Large intestine (tissue), 3 donors: ENCODE data around the gene DHRSX. TPM values are rescaled to one million over a fixed set of nuclear protein-coding genes. Genes with fewer than 3 reads are reported as not detected.

Source experiments
- DNase-seq, 2 donors: peaks; one replicate each; pipeline versions ENCODE4 v3.0.0 to v3.0.0-alpha.2; 2013
- H3K27ac ChIP-seq: one replicate; pipeline ENCODE4 v1.5.1; 2013; ENCODE audit warnings: low read length
- H3K27me3 ChIP-seq: 2 replicates; pipeline ENCODE4 v1.6.1; 2013; ENCODE audit warnings: low read length; ENCODE audit not compliant: control insufficient read depth, insufficient read depth
- H3K36me3 ChIP-seq: 2 replicates; pipeline ENCODE4 v1.6.1; 2013; ENCODE audit warnings: low read length; ENCODE audit not compliant: control insufficient read depth, insufficient read depth
- H3K4me1 ChIP-seq: one replicate; pipeline ENCODE4 v1.6.1; 2013; ENCODE audit warnings: low read length; ENCODE audit not compliant: control insufficient read depth, insufficient read depth
- H3K4me3 ChIP-seq: one replicate; pipeline ENCODE4 v1.5.1; 2013; ENCODE audit warnings: low read length
- H3K9me3 ChIP-seq: one replicate; pipeline ENCODE4 v1.6.1; 2013; ENCODE audit warnings: mild to moderate bottlenecking, low read depth, low read length, moderate library complexity; ENCODE audit not compliant: control insufficient read depth
- WGBS: methylation state at CpG from one replicate; pipeline ENCODE4 v1.1.5; 2013; ENCODE audit warnings: low lambda C conversion rate; ENCODE audit not compliant: insufficient coverage; 5-methylcytosine and 5-hydroxymethylcytosine counted together
- polyA plus RNA-seq: library from polyadenylated mRNA; unstranded; fragments of 120-200 nt; gene quantifications from one replicate; pipeline ENCODE4 v1.2.1, GENCODE V29; 2013

DHRSX gene
- polyA plus RNA-seq, 1 donor, result 17.9 TPM

DNA sequence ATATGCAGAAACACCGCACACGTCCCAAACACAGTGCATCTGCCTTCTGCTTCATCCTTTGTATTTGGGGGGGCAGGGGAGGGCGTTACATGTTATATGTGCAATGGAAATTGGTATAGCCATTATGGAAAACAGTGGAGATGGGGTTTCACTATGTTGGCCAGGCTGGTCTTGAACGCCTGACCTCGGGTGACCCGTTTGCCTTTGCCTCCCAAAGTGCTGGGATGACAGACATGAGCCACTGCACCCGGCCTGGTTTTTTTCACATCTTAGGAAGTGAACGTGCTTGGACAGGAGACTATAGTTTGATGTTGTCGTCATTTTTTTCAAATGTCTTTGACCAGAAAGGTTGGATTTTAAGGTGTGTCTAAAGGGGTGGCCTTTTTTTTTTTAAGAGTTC lies 88.6 kb downstream of the DHRSX start:
- H3K36me3 ChIP-seq, result peaks cover 11% of the 10 kb centered on the region
- no peak for DNase-seq
- peaks cover 11% of the 10 kb centered on the region for H3K4me1 ChIP-seq
- no CpG with 5 or more reads among the region's 9 CpGs for WGBS
- H3K4me3 ChIP-seq, result no peak overlapping the region
- no peak overlapping the region for H3K27ac ChIP-seq
- no peaks in the 10 kb centered on the region for H3K27me3 ChIP-seq
- H3K9me3 ChIP-seq, result peaks cover 8% of the 10 kb centered on the region

DNA sequence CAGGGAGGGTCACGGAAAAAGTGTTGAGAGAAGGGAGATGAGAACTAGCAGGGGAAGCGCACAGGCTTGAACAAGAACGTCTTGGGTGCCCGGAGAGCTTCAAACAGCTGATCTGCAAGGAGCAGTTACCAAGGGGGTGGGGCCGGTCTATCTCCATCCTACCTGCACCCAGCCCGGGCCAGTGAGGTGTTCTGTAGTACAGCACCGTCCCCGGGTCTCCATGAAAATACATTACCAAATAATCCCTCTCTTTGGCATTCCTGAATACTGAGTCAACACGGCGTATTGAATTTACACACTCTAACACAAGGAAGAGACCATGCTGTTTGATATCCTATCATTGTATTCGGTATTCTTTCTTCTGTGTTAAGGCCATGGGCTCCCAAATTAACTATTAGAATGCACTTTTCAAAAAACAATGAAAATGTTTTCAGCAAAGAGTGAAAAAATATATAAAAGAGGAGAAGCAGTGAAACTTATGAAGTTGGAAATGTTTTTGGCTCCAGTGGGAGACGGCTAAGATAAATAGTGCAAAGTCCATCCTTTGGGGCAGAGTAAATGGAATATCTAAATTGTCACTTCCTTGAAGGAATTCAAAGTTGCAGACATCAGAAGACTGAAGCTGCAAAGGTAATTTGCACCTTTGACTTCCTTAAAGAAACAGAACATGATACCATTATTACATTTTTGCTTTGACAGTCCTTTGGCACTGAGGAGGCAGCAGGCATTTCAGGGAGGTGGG lies 90.3 kb downstream of the DHRSX start:
- peaks cover 11% of the 10 kb centered on the region for H3K4me1 ChIP-seq
- DNase-seq, result peak; percentile 40 to 82
- H3K4me3 ChIP-seq, result peak overlapping the region; percentile 7
- no CpG with 5 or more reads among the region's 12 CpGs for WGBS
- H3K9me3 ChIP-seq, result peaks cover 8% of the 10 kb centered on the region
- peaks cover 18% of the 10 kb centered on the region for H3K36me3 ChIP-seq
- H3K27ac ChIP-seq, result peak overlapping the region; percentile 73
- no peaks in the 10 kb centered on the region for H3K27me3 ChIP-seq

DNA sequence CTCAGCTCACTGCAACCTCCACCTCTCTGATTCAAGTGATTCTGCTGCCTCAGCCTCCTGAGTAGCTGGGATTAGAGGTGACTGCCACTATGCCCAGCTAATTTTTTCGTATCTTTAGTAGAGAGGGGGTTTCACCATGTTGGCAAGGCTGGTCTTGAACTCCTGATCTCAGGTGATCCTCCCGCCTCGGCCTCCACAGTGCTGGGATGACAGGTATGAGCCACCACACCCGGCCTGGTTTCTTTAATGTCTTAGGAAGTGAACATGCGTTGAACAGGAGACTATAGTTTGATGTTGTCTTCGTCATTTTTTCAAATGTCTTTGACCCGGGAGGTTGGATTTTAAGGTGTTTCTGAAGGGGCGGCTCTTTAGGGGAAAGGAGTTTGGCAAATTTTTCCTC lies 91.0 kb downstream of the DHRSX start:
- Histone ChIP-seq H3K4me1 (peaks cover 11% of the 10 kb centered on the region), H3K4me3 (no peak overlapping the region), H3K9me3 (peaks cover 8% of the 10 kb centered on the region), H3K36me3 (peaks cover 18% of the 10 kb centered on the region), H3K27me3 (no peaks in the 10 kb centered on the region), H3K27ac (peak overlapping the region; percentile 73)
- DNase-seq, result no peak
- 74% methylated on average over 3 of the region's 8 CpGs for WGBS

DNA sequence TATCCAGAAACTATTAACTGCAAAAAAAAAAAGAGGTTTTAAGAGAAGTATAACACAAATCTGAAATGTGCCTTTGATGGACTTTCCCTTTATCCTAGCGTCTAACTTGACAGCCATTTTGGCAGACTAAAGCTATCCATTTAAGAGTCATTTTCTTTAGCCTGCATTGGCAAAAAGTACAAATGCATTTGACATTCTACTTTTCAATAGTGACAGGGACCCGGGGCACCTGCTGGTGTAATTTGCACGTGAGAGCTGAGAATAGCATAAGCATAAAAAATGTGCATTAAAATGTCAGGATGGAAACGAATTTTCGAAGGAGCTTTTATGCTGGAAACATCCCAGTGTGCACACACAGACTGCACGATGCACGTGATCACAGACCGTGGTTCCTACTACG lies 91.9 kb downstream of the DHRSX start:
- Histone ChIP-seq H3K9me3 (peaks cover 2% of the 10 kb centered on the region), H3K36me3 (peaks cover 18% of the 10 kb centered on the region), H3K27ac (no peak overlapping the region), H3K4me3 (no peak overlapping the region), H3K27me3 (no peaks in the 10 kb centered on the region), H3K4me1 (peaks cover 11% of the 10 kb centered on the region)
- 90% methylated on average over 2 of the region's 9 CpGs for WGBS
- DNase-seq, result no peak

DNA sequence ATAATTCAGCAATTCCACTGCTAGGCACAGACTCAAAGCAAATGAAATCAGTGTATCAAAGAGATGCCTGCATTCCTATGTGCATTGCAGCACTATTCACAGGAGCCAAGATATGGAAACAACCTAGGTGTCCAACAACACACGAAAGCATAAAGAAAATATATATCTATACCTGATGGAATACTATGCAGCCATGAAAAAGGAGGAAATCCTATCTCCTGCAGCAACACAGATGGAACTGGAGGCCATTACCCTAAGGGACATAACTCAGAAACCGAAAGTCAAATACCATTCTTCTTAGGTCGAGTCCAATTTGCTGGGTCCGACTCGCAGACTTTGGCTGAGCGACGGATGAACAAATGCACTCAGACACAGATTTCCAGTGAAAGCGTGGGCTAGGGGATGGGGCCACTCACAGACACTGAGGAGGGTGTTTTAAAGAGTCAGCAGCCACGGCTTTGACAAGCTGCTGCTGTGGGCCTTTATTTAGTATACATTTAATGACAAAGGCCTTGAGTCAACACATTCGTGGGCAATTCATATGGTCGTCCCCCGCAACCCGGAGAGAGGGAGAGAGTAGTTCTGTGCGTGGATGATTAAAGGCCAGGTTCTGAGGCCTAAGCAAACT lies 93.8 kb downstream of the DHRSX start:
- WGBS, result no CpG with 5 or more reads among the region's 14 CpGs
- H3K9me3 ChIP-seq, result no peaks in the 10 kb centered on the region

DNA sequence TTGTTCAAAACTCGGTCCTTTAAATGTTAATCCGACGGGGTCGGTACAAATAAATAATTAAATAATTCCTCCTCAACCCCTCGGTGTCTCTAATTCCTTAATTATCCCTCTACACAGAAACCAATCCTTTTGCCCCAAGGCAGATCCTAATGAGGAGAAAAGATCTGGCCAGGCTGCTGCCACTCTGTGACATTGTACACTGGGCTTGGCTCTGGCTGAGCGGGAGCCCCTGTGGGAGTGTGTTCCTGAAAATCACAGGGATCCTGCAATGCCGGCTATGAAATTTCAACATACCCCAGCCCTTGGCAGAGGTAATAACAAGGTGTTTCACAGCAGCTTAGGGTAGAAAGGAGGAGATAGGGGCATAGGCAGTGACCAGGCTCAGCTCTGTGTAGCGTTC lies 96.0 kb downstream of the DHRSX start:
- WGBS, result no CpG with 5 or more reads among the region's 8 CpGs
- Histone ChIP-seq H3K27me3 (no peaks in the 10 kb centered on the region), H3K27ac (no peak overlapping the region), H3K9me3 (no peaks in the 10 kb centered on the region), H3K4me3 (no peak overlapping the region), H3K4me1 (peaks cover 1% of the 10 kb centered on the region), H3K36me3 (peaks cover 21% of the 10 kb centered on the region)
- DNase-seq, result no peak

More for the DNA sequence above, 93.8 kb downstream of the DHRSX start:
- peaks cover 11% of the 10 kb centered on the region for H3K4me1 ChIP-seq
- peaks cover 21% of the 10 kb centered on the region for H3K36me3 ChIP-seq
- H3K4me3 ChIP-seq, result no peak overlapping the region
- DNase-seq, result no peak
- H3K27me3 ChIP-seq, result no peaks in the 10 kb centered on the region
- H3K27ac ChIP-seq, result no peak overlapping the region

DNA sequence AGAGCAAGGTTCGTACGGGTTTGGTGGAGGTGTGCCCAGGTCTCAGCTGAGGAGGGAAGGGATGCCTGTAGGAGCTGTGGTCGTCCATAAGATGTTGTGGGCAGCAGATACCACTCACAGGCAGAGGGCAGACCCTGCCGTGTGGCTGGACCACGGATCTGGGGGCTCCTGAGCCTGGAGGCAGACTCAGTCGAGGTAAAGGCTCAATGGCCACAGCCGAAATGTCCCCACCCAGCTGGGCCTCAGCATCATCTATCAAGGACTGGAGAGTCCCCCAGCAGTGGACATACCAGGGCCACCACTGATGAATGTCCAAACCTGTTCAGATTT lies 98.5 kb downstream of the DHRSX start:
- Histone ChIP-seq H3K4me3 (no peak overlapping the region), H3K27me3 (no peaks in the 10 kb centered on the region), H3K4me1 (no peaks in the 10 kb centered on the region), H3K9me3 (no peaks in the 10 kb centered on the region), H3K36me3 (peaks cover 12% of the 10 kb centered on the region), H3K27ac (no peak overlapping the region)
- no CpG with 5 or more reads among the region's 7 CpGs for WGBS
- DNase-seq, result no peak

DNA sequence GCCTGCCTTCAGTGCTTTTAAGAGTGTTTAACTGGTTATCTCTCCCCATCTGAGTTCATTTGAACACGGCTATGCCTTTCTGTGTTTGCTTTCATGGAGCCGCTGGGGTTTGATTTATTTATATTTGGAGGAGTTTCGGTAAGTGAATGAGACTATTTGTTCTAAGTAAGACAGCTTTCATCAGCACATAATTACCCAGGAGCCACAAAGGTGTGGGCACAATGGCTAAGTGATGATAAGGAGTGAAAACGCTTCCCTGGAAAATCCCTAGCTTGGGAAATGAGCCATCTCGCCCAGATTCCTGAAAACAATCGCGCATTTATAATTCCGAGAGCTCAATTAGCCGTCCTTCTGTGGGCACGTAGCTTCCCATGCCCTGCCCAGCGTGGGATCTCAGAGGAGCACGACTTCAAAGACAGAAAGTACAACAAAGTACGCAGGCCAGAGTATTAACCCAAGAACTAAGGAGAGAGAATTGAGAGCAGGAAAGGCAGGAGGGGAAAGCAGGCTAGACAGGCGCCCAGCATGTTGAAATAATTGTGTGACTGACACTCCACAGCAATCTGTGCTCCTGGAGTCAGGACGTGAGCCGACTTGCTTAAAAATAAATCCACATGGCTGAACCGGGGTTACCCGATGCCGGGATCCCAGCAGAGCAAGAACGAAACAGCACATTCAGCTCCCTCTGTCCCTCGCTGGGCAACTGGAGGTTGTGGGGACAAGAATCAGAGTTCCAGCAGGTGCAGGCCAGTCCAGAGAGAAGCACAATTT lies 99.0 kb downstream of the DHRSX start:
- H3K27ac ChIP-seq, result no peak overlapping the region
- H3K36me3 ChIP-seq, result peaks cover 6% of the 10 kb centered on the region
- no peaks in the 10 kb centered on the region for H3K4me1 ChIP-seq
- 26% methylated on average over 3 of the region's 21 CpGs for WGBS
- no peaks in the 10 kb centered on the region for H3K9me3 ChIP-seq
- no peak overlapping the region for H3K4me3 ChIP-seq
- DNase-seq, result peak; percentile 37 to 72
- no peaks in the 10 kb centered on the region for H3K27me3 ChIP-seq

DNA sequence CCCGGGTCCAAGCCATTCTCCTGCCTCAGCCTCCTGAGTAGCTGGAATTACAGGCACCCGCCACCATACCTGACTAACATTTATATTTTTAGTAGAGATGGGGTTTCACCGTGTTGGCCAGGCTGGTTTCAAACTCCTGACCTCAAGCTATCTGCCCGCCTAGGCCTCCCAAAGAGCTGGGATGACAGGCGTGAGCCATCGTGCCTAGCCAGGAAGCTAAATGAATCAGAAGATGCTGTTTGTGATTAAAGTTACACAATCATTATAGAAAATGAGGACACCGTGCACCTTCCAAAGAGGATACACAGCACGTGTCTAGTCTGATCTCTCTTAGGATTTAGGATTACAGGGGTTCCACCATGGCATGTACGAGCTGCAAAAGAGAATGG lies 99.6 kb downstream of the DHRSX start:
- Histone ChIP-seq H3K36me3 (peaks cover 3% of the 10 kb centered on the region), H3K9me3 (no peaks in the 10 kb centered on the region), H3K4me1 (no peaks in the 10 kb centered on the region), H3K27me3 (no peaks in the 10 kb centered on the region), H3K27ac (no peak overlapping the region), H3K4me3 (no peak overlapping the region)
- no peak for DNase-seq
- no CpG with 5 or more reads among the region's 9 CpGs for WGBS

DNA sequence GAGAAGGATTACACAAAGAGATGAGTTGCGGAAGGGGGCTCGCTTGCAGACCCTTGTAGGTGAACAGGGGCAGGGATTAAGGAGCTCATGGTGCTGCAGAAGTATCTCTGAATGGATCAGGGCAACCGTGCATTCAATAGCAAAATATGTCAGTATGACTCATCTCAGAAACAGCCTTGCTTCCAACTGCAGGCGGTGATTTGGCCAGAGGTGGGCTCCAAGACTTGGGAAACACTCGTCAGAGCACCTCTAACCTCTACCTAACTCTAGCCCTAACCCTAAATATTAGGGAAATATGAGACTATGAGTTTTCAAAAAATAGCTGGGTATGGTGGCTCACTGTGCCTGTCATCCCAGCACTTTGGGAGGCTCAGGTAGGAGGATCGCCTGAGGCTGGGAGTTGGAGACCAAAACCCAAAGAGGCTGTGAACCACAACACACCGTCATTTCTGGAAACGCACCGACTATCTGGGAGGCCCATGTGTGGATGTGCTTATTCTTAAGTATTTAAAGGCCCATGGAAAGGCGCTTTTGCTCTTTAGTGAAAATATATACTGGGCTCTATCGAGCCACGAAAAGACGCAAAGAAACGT lies 102.6 kb downstream of the DHRSX start:
- no peak overlapping the region for H3K27ac ChIP-seq
- peaks cover 3% of the 10 kb centered on the region for H3K36me3 ChIP-seq
- no peaks in the 10 kb centered on the region for H3K9me3 ChIP-seq
- H3K4me1 ChIP-seq, result no peaks in the 10 kb centered on the region
- peak in 1 of 2 donors; percentile 35 for DNase-seq
- H3K27me3 ChIP-seq, result no peaks in the 10 kb centered on the region
- WGBS, result 100% methylated on average over 3 of the region's 14 CpGs
- no peak overlapping the region for H3K4me3 ChIP-seq
